ENCODE data around the gene MFAP1.
A peak's percentile ranks its signal among the peaks of the same experiment; 100 is the strongest.
"Not testable (repeated sequence)": the region's sequence is repeated elsewhere in the genome, so short reads cannot be mapped to it uniquely, and the experiment has no call there.

Gene MFAP1

GRCh38 chr15:43824302-43825246, at the start of gene MFAP1:
Gene MFAP1 (minus strand): TSS chr15:43824690. CDS start chr15:43824569, 121 bp downstream.
- peak; percentile 98 for DNase-seq (ENCODE audit: low read depth)

DNA sequence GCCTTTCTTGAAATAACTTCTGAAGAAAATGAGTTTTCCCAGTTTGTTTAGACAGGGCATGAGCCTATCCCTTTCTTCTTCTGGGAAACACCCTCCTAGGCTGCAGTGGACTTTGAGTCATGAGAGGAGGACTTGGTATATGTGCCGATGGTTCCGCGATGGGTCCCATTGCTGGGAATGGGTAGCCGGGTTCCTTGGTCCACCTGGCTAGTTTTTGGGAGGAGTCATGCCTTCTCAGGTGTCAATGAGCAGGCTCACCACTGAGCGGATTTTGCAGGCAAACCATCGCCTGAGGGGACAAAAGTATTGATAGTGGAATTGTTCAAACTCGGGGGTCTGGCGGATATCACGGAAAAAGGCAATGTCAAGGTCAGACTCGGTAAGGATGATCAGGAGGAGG, 49.2 kb upstream of the MFAP1 start:
- no peak for DNase-seq (ENCODE audit: low read depth)

GRCh38 chr15:43872416-43873020, 48.0 kb upstream of the MFAP1 start:
- DNase-seq (ENCODE audit: low read depth): peak; percentile 81

DNA sequence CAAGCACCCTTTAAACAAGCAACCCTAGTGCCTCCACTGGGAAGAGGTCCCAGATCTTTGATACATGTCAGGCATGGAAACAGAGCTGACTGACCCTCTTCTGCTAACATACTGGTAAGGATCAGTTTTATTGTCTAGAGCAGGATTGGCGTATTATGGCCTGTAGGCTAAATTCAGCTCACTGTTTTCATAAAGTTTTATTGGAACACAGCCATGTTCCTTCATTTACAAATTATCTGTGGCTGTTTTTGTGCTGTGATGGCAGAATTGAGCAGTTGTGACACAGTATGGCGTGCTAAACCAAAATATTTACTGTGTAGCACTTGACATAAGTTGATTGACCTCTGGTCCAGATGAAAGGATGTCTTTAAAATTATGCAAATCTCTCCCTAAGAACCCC, 47.3 kb upstream of the MFAP1 start:
- DNase-seq (ENCODE audit: low read depth): no peak

GRCh38 chr15:43868406-43868805, 43.9 kb upstream of the MFAP1 start:
- DNase-seq (ENCODE audit: low read depth): no peak

DNA sequence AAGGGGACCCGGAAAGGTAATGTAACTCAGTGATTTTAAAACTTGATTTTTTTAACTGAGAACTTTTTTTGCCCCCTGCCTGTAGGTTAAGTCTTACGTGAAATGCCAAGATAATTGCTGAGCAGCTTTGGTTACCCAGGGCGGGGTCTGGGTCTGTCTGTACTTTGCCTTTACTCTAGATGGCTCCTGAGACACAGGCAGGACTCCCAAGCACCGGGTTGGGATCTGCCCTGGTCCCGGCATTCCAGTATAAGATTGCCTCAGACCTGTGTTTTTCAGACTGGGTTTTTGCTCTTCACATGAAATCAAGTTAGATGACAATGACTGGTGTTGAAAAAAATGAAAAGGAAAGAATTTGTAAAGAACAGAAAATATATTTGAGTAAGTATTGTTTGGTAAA, 42.6 kb upstream of the MFAP1 start:
- no peak for DNase-seq (ENCODE audit: low read depth)

DNA sequence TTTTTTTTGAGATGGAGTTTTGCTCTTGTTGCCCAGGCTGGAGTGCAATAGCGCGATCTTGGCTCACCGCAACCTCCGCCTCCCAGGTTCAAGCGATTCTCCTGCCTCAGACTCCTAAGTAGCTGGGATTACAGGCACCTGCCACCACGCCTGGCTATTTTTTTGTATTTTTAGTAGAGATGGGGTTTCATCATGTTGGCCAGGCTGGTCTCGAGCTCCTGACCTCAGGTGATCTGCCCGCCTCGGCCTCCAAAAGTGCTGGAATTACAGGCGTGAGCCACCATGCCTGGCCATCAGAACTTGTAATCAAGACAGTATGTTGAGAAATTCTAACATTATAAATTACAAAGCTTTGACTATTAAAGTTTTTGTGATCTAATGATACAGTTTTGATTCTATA, 42.1 kb upstream of the MFAP1 start:
- DNase-seq (ENCODE audit: low read depth): not testable (repeated sequence)

GRCh38 chr15:43859546-43859945, 35.1 kb upstream of the MFAP1 start:
- no peak for DNase-seq (ENCODE audit: low read depth)

- peak; percentile 40 for DNase-seq (ENCODE audit: low read depth)
Observed at GRCh38 chr15:43854801-43855200, 30.3 kb upstream of the MFAP1 start.

- no peak for DNase-seq (ENCODE audit: low read depth)
Observed at GRCh38 chr15:43852607-43853006, 28.1 kb upstream of the MFAP1 start.

- no peak for DNase-seq (ENCODE audit: low read depth)
Observed at GRCh38 chr15:43851251-43851650, 26.8 kb upstream of the MFAP1 start.

- peak; percentile 10 for DNase-seq (ENCODE audit: low read depth)
Observed at GRCh38 chr15:43845421-43845820, 20.9 kb upstream of the MFAP1 start.

DNA sequence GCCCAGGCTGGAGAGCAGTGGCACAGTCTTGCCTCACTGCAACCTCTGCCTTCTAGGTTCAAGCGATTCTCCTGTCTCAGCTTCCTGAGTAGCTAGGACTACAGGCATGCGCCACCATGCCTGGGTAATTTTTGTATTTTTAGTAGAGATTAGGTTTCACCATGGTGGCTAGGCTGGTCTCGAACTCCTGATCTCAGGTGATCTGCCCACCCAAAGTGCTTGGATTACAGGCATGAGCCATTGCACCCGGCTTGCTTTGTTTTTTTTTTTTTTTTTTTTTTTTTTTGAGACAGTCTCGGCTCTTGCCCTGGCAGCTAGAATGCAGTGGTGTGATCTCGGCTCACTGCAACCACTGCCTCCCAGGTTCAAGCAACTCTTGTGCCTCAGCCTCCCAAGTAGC, 8.0 kb upstream of the MFAP1 start:
- not testable (repeated sequence) for DNase-seq (ENCODE audit: low read depth)

DNA sequence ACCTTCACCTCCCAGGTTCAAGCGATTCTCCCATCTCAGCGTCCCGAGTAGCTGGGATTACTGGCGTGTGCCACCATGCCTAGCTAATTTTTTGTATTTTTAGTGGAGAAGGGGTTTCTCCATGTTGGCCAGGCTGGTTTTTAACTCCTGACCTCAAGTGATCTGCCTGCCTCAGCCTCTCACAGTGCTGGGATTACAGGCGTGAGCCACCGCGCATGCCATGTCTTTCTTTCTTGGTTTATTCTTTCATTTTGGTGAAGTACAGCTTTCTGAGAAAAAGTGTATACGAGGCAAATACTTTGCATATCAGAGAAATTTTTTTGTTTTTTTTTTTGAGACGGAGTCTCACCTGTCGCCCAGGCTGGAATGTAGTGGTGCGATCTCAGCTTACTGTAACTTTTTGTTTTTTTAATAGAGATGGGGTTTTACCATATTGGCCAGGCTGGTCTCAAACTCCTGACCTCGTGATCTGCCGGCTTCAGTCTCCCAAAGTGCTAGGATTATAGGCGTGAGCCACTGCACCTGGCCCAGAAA, 7.1 kb upstream of the MFAP1 start:
- DNase-seq (ENCODE audit: low read depth): not testable (repeated sequence)

DNA sequence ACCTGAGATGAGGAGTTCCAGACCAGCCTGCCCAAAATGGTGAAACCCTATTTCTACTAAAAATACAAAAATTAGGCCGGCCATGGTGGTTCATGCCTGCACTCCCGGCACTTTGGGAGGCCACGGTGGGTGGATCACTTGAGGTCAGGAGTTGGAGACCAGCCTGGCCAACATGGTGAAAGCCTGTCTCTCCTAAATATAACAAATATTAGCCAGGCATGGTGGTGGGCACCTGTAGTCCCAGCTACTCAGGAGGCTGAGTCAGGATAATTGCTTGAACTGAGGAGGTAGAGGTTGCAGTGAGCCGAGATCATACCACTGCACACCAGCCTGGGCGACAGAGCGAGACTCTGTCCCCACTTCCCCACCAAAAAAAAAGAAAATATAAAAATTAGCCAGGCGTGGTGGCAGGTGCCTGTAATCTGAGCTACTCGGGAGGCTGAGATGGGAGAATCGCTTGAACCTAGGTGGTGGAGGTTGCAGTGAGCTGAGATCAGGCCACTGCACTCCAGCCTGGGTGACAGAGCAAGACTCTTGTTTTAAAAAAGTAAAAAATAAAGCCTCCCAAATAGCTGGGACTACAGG, 6.3 kb upstream of the MFAP1 start:
- DNase-seq (ENCODE audit: low read depth): not testable (repeated sequence)

DNA sequence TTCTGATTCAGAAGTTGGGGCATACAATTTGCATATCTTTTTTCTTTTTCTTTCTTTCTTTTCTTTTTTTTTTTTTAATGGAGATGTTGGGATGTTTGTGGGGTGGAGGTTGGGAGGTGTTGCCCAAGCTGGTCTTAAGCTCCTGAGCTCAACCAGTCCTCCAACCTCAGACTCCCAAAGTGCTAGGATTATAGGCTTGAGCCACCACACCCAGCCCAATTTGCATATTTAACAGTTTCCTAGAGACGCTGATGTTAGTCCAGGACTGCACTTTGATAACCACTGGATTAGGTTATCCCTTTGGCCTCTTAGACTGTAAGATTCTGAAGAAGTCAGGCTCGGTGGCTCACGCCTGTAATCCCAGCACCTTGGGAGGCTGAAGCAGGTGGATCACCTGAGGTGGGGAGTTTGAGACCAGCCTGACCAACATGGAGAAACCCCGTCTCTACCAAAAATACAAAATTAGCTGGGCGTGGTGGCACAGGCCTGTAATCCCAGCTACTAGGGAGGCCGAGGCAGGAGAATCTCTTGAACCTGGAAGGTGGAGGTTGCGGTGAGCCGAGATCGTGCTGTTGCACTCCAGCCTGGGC, 5.6 kb upstream of the MFAP1 start:
- DNase-seq (ENCODE audit: low read depth): not testable (repeated sequence)

DNA sequence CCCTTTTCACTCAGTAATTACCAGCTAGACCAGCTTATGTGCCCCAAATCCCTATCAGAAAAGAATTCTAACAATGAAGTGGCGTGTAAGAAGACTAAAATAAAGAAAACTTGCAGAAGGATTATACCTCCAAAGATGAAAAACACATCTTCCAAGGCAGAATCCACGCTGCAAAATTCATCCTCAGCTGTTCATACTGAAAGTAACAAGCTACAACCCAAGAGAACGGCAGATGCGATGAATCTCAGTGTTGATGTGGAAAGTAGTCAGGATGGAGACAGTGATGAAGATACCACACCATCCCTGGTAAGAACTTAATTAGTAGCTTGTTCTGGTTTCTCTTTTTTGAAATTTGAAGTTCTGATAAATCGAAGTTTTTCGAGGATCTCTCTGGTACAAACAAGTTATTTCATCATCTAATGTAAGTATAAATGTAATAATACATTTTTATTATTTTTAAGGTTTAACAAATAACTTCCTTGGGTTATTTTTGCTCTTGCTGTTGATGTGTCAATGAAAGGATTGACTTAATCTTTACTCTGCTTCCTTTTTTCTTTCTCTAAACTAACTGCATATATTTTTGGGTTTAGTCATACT, 3.7 kb upstream of the MFAP1 start:
- peak; percentile 14 for DNase-seq (ENCODE audit: low read depth)

DNA sequence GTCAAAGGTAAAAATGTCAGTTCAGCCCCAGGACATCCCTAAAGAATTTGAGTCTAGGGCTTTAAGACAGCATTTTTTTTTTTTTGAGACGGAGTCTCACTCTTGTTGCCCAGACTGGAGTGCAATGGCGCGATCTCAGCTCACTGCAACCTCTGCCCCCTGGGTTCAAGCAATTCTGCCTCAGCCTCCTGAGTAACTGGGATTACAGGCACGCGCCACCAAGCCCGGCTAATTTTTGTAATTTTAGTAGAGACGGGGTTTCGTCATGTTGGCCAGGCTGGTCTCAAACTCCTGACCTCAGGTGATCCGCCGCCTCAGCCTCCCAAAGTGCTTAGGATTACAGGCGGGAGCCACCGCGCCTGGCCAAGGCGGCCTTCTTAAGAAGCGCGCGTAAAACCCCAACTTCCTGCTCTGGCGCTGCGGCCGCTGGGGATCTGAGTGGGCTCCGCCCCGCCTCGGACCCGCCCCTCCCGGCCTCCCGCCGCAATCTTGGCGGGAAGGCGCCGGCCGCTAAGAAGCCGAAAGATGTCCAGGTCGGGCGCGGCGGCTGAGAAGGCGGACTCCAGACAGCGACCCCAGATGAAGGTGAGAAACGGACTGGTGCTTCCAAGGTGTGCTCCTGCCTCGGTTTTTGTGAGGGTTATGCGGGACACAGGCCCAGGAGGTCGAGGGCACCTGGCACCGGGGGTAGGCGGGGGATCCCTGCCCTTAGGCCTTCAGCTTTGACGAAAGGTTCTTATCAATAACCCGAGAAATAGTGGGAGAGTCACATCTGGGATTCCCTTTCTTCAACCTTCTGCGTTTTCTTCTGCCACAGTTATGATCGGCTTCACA, 2.2 kb upstream of the MFAP1 start, which contains the start of gene WDR76:
TSS of gene WDR76 (plus strand) at position 495 of the 834 bp plus-strand sequence. CDS start at position 526, 31 bp downstream.
- peak; percentile 82 for DNase-seq (ENCODE audit: low read depth)

DNA sequence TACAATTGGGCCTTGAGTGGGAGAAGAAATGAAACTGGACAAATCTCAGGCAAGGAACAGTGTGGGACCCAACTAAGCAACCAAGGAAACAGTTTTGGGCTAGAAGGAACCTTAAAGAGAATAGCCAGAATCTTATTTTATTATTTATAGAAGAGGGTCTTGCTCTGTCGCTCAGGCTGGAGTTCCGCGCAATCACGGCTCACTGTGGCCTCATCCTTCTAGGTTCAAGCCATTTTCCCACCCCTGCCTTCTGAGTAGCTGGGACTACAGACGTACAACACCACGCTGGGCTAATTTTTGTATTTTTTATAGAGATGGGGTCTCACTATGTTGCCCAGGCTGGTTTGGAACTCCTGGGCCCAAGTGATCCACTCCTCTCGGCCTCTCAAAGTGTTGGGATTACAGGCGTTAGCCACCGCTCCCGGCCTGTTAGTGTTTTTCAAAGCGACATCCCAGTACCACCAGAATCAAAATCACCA, 1.6 kb upstream of the MFAP1 start:
- no peak for DNase-seq (ENCODE audit: low read depth)

GRCh38 chr15:43825305-43825704, 815 bp upstream of the MFAP1 start:
- DNase-seq (ENCODE audit: low read depth): not testable (repeated sequence)

GRCh38 chr15:43821505-43821904, 3.0 kb downstream of the MFAP1 start:
- no peak for DNase-seq (ENCODE audit: low read depth)
